ENCODE results near the gene ADH1A. TPM values are rescaled to one million over a fixed set of nuclear protein-coding genes. Genes with fewer than 3 reads are reported as not detected.
"Not testable (repeated sequence)": the region's sequence is repeated elsewhere in the genome, so short reads cannot be mapped to it uniquely, and the experiment has no call there.

The ADH1A gene
- total and polyA plus RNA-seq, 3 experiments from 2014 or later: not detected

GRCh38 chr4:99275050-99275449 is 15.7 kb downstream of the ADH1A start:
- Histone ChIP-seq H3K27ac (ENCODE audit: low read depth, low read length) (no peak overlapping the region), H3K9me3 (ENCODE audit: low read length) (no peaks in the 10 kb centered on the region), H3K4me1 (ENCODE audit: insufficient read depth, low read length) (no peaks in the 10 kb centered on the region), H3K4me3 (ENCODE audit: low read length) (no peak overlapping the region), H3K27me3 (ENCODE audit: insufficient read depth, low read length, poor library complexity, severe bottlenecking) (no peaks in the 10 kb centered on the region), H3K36me3 (ENCODE audit: insufficient read depth, low read length) (no peaks in the 10 kb centered on the region)
- Mint-ChIP-seq H3K9me3 (peaks cover 0 to 2% (median 0%) of the 10 kb centered on the region in 5 donors), H3K27ac (no peak overlapping the region), H3K27me3 (peaks cover under 1 to 3% of the 10 kb centered on the region in 2 donors), H3K36me3 (no peaks in the 10 kb centered on the region), H3K4me3 (no peak overlapping the region), H3K4me1 (no peaks in the 10 kb centered on the region)
- no peak for DNase-seq
- ChIA-PET CTCF (no interaction called here), POLR2A (no interaction called here)

GRCh38 chr4:99273704-99274103 is 17.1 kb downstream of the ADH1A start:
- Mint-ChIP-seq H3K36me3 (no peaks in the 10 kb centered on the region), H3K9me3 (peaks cover 0 to 2% (median 0%) of the 10 kb centered on the region in 5 donors), H3K4me3 (no peak overlapping the region), H3K27me3 (peaks cover 0 to 3% of the 10 kb centered on the region in 2 donors), H3K27ac (no peak overlapping the region), H3K4me1 (no peaks in the 10 kb centered on the region)
- no peaks in the 10 kb centered on the region for H3K9me3 ChIP-seq (ENCODE audit: low read length)
- no peaks in the 10 kb centered on the region for H3K27me3 ChIP-seq (ENCODE audit: insufficient read depth, low read length, poor library complexity, severe bottlenecking)
- H3K4me1 ChIP-seq (ENCODE audit: insufficient read depth, low read length): no peaks in the 10 kb centered on the region
- ChIA-PET POLR2A (no interaction called here), CTCF (no interaction called here)
- no peak overlapping the region for H3K27ac ChIP-seq (ENCODE audit: low read depth, low read length)
- H3K36me3 ChIP-seq (ENCODE audit: insufficient read depth, low read length): no peaks in the 10 kb centered on the region
- DNase-seq: no peak
- H3K4me3 ChIP-seq (ENCODE audit: low read length): no peak overlapping the region

GRCh38 chr4:99264927-99265326 is 25.9 kb downstream of the ADH1A start:
- Mint-ChIP-seq H3K27me3 (peaks cover 1 to 14% of the 10 kb centered on the region in 2 donors), H3K27ac (no peak overlapping the region)

GRCh38 chr4:99252746-99253145 is 38.0 kb downstream of the ADH1A start:
- Histone ChIP-seq H3K36me3 (ENCODE audit: insufficient read depth, low read length) (no peaks in the 10 kb centered on the region), H3K9me3 (ENCODE audit: low read length) (no peaks in the 10 kb centered on the region), H3K27me3 (ENCODE audit: insufficient read depth, low read length, poor library complexity, severe bottlenecking) (no peaks in the 10 kb centered on the region), H3K4me1 (ENCODE audit: insufficient read depth, low read length) (no peaks in the 10 kb centered on the region), H3K4me3 (ENCODE audit: low read length) (no peak overlapping the region), H3K27ac (ENCODE audit: low read depth, low read length) (no peak overlapping the region)
- Mint-ChIP-seq H3K4me1 (no peaks in the 10 kb centered on the region), H3K36me3 (no peaks in the 10 kb centered on the region), H3K9me3 (peaks cover 3 to 17% (median 10%) of the 10 kb centered on the region in 5 donors), H3K27ac (no peak overlapping the region), H3K27me3 (peaks cover 4 to 6% of the 10 kb centered on the region in 2 donors), H3K4me3 (no peak overlapping the region)
- DNase-seq: no peak
- CTCF ChIA-PET: no interaction called here
- POLR2A ChIA-PET: no interaction called here

More at GRCh38 chr4:99264927-99265326, 25.9 kb downstream of the ADH1A start:
- Mint-ChIP-seq H3K4me1 (no peaks in the 10 kb centered on the region), H3K9me3 (peaks cover 10 to 23% (median 15%) of the 10 kb centered on the region in 5 donors), H3K36me3 (peaks cover 0 to 2% (median 0%) of the 10 kb centered on the region in 3 donors), H3K4me3 (no peak overlapping the region)
- DNase-seq: no peak
- no peaks in the 10 kb centered on the region for H3K9me3 ChIP-seq (ENCODE audit: low read length)
- H3K4me1 ChIP-seq (ENCODE audit: insufficient read depth, low read length): no peaks in the 10 kb centered on the region
- H3K27ac ChIP-seq (ENCODE audit: low read depth, low read length): no peak overlapping the region
- ChIA-PET POLR2A (no interaction called here), CTCF (no interaction called here)
- H3K4me3 ChIP-seq (ENCODE audit: low read length): no peak overlapping the region
- H3K36me3 ChIP-seq (ENCODE audit: insufficient read depth, low read length): no peaks in the 10 kb centered on the region
- H3K27me3 ChIP-seq (ENCODE audit: insufficient read depth, low read length, poor library complexity, severe bottlenecking): no peaks in the 10 kb centered on the region

DNA sequence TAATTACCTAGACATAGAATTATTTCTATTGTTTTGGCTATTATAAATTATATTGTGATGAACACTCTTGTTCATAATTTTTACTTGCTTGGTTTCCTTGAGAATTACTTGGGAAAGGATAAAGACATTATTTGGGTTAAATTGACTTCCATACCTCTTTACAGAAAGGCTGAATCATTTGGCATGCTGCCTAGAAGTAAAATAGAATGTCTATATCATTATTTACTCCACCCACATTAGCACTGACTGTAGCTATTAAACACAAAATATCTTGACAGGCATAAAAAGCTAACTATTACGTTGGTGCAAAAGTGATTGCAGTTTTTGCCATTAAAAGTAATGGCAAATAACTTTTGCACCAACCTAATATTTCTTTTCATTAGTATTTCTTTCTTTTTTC is 42.1 kb downstream of the ADH1A start:
- Histone ChIP-seq H3K27ac (ENCODE audit: low read depth, low read length) (no peak overlapping the region), H3K9me3 (ENCODE audit: low read length) (no peaks in the 10 kb centered on the region), H3K4me3 (ENCODE audit: low read length) (no peak overlapping the region), H3K36me3 (ENCODE audit: insufficient read depth, low read length) (no peaks in the 10 kb centered on the region), H3K4me1 (ENCODE audit: insufficient read depth, low read length) (no peaks in the 10 kb centered on the region), H3K27me3 (ENCODE audit: insufficient read depth, low read length, poor library complexity, severe bottlenecking) (no peaks in the 10 kb centered on the region)
- peaks cover 4 to 14% of the 10 kb centered on the region in 2 donors for H3K27me3 Mint-ChIP-seq
- no peak for DNase-seq
- no peak overlapping the region for H3K27ac Mint-ChIP-seq
- ChIA-PET CTCF (no interaction called here), POLR2A (no interaction called here)
- no peaks in the 10 kb centered on the region for H3K4me1 Mint-ChIP-seq
- H3K36me3 Mint-ChIP-seq: peaks cover 0 to 7% (median 0%) of the 10 kb centered on the region in 3 donors
- H3K9me3 Mint-ChIP-seq: peaks cover 8 to 34% (median 20%) of the 10 kb centered on the region in 5 donors
- H3K4me3 Mint-ChIP-seq: no peak overlapping the region

DNA sequence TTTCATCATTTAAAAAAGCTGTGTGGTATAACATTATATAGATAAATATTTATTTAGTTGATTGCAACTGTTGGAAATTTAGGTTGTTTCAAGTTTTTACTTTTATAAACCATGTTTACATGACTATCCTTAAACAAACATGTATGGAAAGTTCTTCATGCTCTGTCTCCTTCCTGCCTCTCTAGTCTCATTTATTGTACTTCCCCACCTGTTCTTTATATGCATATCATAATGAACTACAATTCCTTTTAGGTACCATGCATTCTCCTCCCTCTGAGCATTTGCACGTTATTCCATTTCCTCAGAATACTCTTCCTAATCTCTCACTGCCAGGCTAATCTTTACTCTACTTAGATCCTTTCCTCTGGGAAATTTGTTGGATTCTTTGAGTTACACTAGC is 54.8 kb downstream of the ADH1A start:
- Mint-ChIP-seq H3K9me3 (peaks cover 5 to 20% (median 12%) of the 10 kb centered on the region in 5 donors), H3K4me3 (no peak overlapping the region), H3K27ac (no peak overlapping the region), H3K36me3 (peaks cover 0 to 4% (median 0%) of the 10 kb centered on the region in 3 donors), H3K27me3 (peaks cover 0 to 18% of the 10 kb centered on the region in 2 donors), H3K4me1 (no peaks in the 10 kb centered on the region)
- no peaks in the 10 kb centered on the region for H3K27me3 ChIP-seq (ENCODE audit: insufficient read depth, low read length, poor library complexity, severe bottlenecking)
- H3K27ac ChIP-seq (ENCODE audit: low read depth, low read length): no peak overlapping the region
- no peaks in the 10 kb centered on the region for H3K36me3 ChIP-seq (ENCODE audit: insufficient read depth, low read length)
- no peak for DNase-seq
- H3K4me1 ChIP-seq (ENCODE audit: insufficient read depth, low read length): no peaks in the 10 kb centered on the region
- H3K9me3 ChIP-seq (ENCODE audit: low read length): no peaks in the 10 kb centered on the region
- ChIA-PET CTCF (no interaction called here), POLR2A (no interaction called here)
- no peak overlapping the region for H3K4me3 ChIP-seq (ENCODE audit: low read length)

- no peaks in the 10 kb centered on the region for H3K4me1 ChIP-seq (ENCODE audit: insufficient read depth, low read length)
- DNase-seq: no peak
- H3K27me3 ChIP-seq (ENCODE audit: insufficient read depth, low read length, poor library complexity, severe bottlenecking): no peaks in the 10 kb centered on the region
- CTCF ChIA-PET: no interaction called here
- POLR2A ChIA-PET: no interaction called here
- no peak overlapping the region for H3K4me3 ChIP-seq (ENCODE audit: low read length)
- H3K27ac Mint-ChIP-seq: no peak overlapping the region
- no peak overlapping the region for H3K27ac ChIP-seq (ENCODE audit: low read depth, low read length)
- no peak overlapping the region for H3K4me3 Mint-ChIP-seq
- H3K36me3 Mint-ChIP-seq: peaks cover 0 to 4% (median 0%) of the 10 kb centered on the region in 3 donors
- H3K27me3 Mint-ChIP-seq: peaks cover 0 to 15% of the 10 kb centered on the region in 2 donors
- H3K9me3 ChIP-seq (ENCODE audit: low read length): no peaks in the 10 kb centered on the region
- no peaks in the 10 kb centered on the region for H3K4me1 Mint-ChIP-seq
- no peaks in the 10 kb centered on the region for H3K36me3 ChIP-seq (ENCODE audit: insufficient read depth, low read length)
- H3K9me3 Mint-ChIP-seq: peaks cover 13 to 28% (median 22%) of the 10 kb centered on the region in 5 donors
Measured at GRCh38 chr4:99234331-99235010, 56.3 kb downstream of the ADH1A start.

- DNase-seq; H3K27ac ChIP-seq (ENCODE audit: low read depth, low read length); H3K36me3 ChIP-seq (ENCODE audit: insufficient read depth, low read length); H3K36me3 Mint-ChIP-seq; H3K27ac Mint-ChIP-seq; H3K27me3 ChIP-seq (ENCODE audit: insufficient read depth, low read length, poor library complexity, severe bottlenecking); POLR2A ChIA-PET; H3K4me1 Mint-ChIP-seq; H3K4me3 Mint-ChIP-seq; CTCF ChIA-PET; H3K9me3 ChIP-seq (ENCODE audit: low read length); H3K4me1 ChIP-seq (ENCODE audit: insufficient read depth, low read length); H3K4me3 ChIP-seq (ENCODE audit: low read length): not testable (repeated sequence)
- H3K9me3 Mint-ChIP-seq: peaks cover 13 to 34% (median 21%) of the 10 kb centered on the region in 5 donors
- peaks cover 0 to 15% of the 10 kb centered on the region in 2 donors for H3K27me3 Mint-ChIP-seq
Measured at GRCh38 chr4:99233397-99233796, 57.4 kb downstream of the ADH1A start.

All from CD8-positive, alpha-beta memory T cell (primary cell).